Measurements from ENCODE around the gene RAB3D.
"Not testable (repeated sequence)": the region's sequence is repeated elsewhere in the genome, so short reads cannot be mapped to it uniquely, and the experiment has no call there.

The RAB3D gene

GRCh38 chr19:11338569-11339253, 746 bp downstream of the RAB3D start:
- DNase-seq (ENCODE audit: low read depth in 4 of 4, low spot score in 1 of 4) = no peak

GRCh38 chr19:11338121-11338520, 1.3 kb downstream of the RAB3D start:
- no peak for DNase-seq (ENCODE audit: low read depth in 4 of 4, low spot score in 1 of 4)

GRCh38 chr19:11337080-11337479, 2.4 kb downstream of the RAB3D start:
- DNase-seq (ENCODE audit: low read depth in 4 of 4, low spot score in 1 of 4) = no peak

GRCh38 chr19:11335449-11336146, 3.9 kb downstream of the RAB3D start:
- no peak for DNase-seq (ENCODE audit: low read depth in 4 of 4, low spot score in 1 of 4)

- DNase-seq (ENCODE audit: low read depth in 4 of 4, low spot score in 1 of 4) = not testable (repeated sequence)
These were observed 5.6 kb downstream of the RAB3D start for GRCh38 chr19:11333838-11334237.

- no peak for DNase-seq (ENCODE audit: low read depth in 4 of 4, low spot score in 1 of 4)
These were observed 6.6 kb downstream of the RAB3D start for GRCh38 chr19:11332822-11333221.

- no peak for DNase-seq (ENCODE audit: low read depth in 4 of 4, low spot score in 1 of 4)
These were observed 8.0 kb downstream of the RAB3D start for GRCh38 chr19:11331502-11331901.

GRCh38 chr19:11330127-11330526, 9.3 kb downstream of the RAB3D start:
- no peak for DNase-seq (ENCODE audit: low read depth in 4 of 4, low spot score in 1 of 4)

GRCh38 chr19:11325544-11325943, 13.9 kb downstream of the RAB3D start:
- DNase-seq (ENCODE audit: low read depth in 4 of 4, low spot score in 1 of 4) = no peak

GRCh38 chr19:11324748-11325389, 14.6 kb downstream of the RAB3D start:
- DNase-seq (ENCODE audit: low read depth in 4 of 4, low spot score in 1 of 4) = no peak

- DNase-seq (ENCODE audit: low read depth in 4 of 4, low spot score in 1 of 4) = no peak
These were observed 15.3 kb downstream of the RAB3D start for GRCh38 chr19:11324079-11324661.

- no peak for DNase-seq (ENCODE audit: low read depth in 4 of 4, low spot score in 1 of 4)
These were observed 15.8 kb downstream of the RAB3D start for GRCh38 chr19:11323601-11324078.

- no peak for DNase-seq (ENCODE audit: low read depth in 4 of 4, low spot score in 1 of 4)
These were observed 17.0 kb downstream of the RAB3D start for GRCh38 chr19:11322269-11323024.

- no peak for DNase-seq (ENCODE audit: low read depth in 4 of 4, low spot score in 1 of 4)
These were observed 18.0 kb downstream of the RAB3D start for GRCh38 chr19:11321191-11322126.

GRCh38 chr19:11320278-11320995, 19.0 kb downstream of the RAB3D start:
- DNase-seq (ENCODE audit: low read depth in 4 of 4, low spot score in 1 of 4) = not testable (repeated sequence)

- DNase-seq (ENCODE audit: low read depth in 4 of 4, low spot score in 1 of 4) = no peak
These were observed 33.1 kb downstream of the RAB3D start for GRCh38 chr19:11306337-11306736.

- DNase-seq (ENCODE audit: low read depth in 4 of 4, low spot score in 1 of 4) = no peak
These were observed 34.5 kb downstream of the RAB3D start for GRCh38 chr19:11304936-11305335.

GRCh38 chr19:11300811-11301120, 38.7 kb downstream of the RAB3D start:
- no peak for DNase-seq (ENCODE audit: low read depth in 4 of 4, low spot score in 1 of 4)
